ENCODE measurements around the gene MCF2L2. TPM values are rescaled to one million over a fixed set of nuclear protein-coding genes. Genes with fewer than 3 reads are reported as not detected.

The MCF2L2 gene
- total and polyA plus RNA-seq, 9 of the 15 experiments (the other 6 are each of a cell fraction or from before 2014, with no cell fraction given), result 0.56 to 4.2 (median 3.0) TPM

GRCh38 chr3:183287301-183287971, 141.0 kb downstream of the MCF2L2 start (continued):
- TF ChIP-seq CREB1 (IDR thresholded peaks at IDR 0.05) (peak; percentile 38; the same call in 1 of the 2 replicates), CREB1 (CRISPR knock-in tag; IDR thresholded peaks at IDR 0.05) (no peak), BACH1 (tag; IDR thresholded peaks at IDR 0.05) (peak; percentile 94), ZNF24 (IDR thresholded peaks at IDR 0.05) (no peak), HLTF (IDR thresholded peaks at IDR 0.05) (no peak), HMGN3 (IDR thresholded peaks at IDR 0.05; ENCODE audit: borderline replicate concordance, extremely low read depth, insufficient read length, low read depth, low read length) (no peak), POLR2AphosphoS5 (IDR thresholded peaks at IDR 0.05; ENCODE audit: control insufficient read depth, insufficient read depth, low read depth, low read length) (peak; percentile 32; the same call in 1 of the 2 replicates), FOXP4 (CRISPR knock-in tag; IDR thresholded peaks at IDR 0.05; ENCODE audit: borderline replicate concordance) (no peak), ZBTB12 (CRISPR knock-in tag; IDR thresholded peaks at IDR 0.05) (peak; percentile 23; the same call in 1 of the 2 replicates), TOE1 (IDR thresholded peaks at IDR 0.05; ENCODE audit: borderline replicate concordance) (peak; percentile 95), TOE1 (CRISPR knock-in tag; IDR thresholded peaks at IDR 0.05; ENCODE audit: borderline replicate concordance, low read depth) (no peak), BRD4 (IDR thresholded peaks at IDR 0.05) (no peak), CLOCK (CRISPR knock-in tag; IDR thresholded peaks at IDR 0.05; ENCODE audit: borderline replicate concordance) (no peak), MNT (conservative IDR thresholded peaks at IDR 0.05) (0 out of 4 replicates have a peak, but pooled peaks of 1 of the 2 experiments have one; percentile 24), ZSCAN32 (CRISPR knock-in tag; IDR thresholded peaks at IDR 0.05) (no peak), CTCFL (IDR thresholded peaks at IDR 0.05; ENCODE audit: borderline replicate concordance, insufficient read depth, low read depth, low read length, poor library complexity, severe bottlenecking) (no peak), ZBTB8A (IDR thresholded peaks at IDR 0.05; ENCODE audit: partially characterized antibody) (no peak)
